ENCODE measurements around the gene THSD4.

Gene THSD4

GRCh38 chr15:71688509-71689094, 573.3 kb downstream of the THSD4 start:
- DNase-seq (ENCODE audit: low read depth), result no peak

- no peak for DNase-seq (ENCODE audit: low read depth)
These were observed 575.8 kb downstream of the THSD4 start for GRCh38 chr15:71691081-71691457.

- DNase-seq (ENCODE audit: low read depth), result peak; percentile 93
These were observed 576.5 kb downstream of the THSD4 start for GRCh38 chr15:71691458-71692417.

- DNase-seq (ENCODE audit: low read depth), result no peak
These were observed 582.0 kb downstream of the THSD4 start for GRCh38 chr15:71697236-71697635.

- no peak for DNase-seq (ENCODE audit: low read depth)
These were observed 582.8 kb downstream of the THSD4 start for GRCh38 chr15:71698030-71698429.

- no peak for DNase-seq (ENCODE audit: low read depth)
These were observed 583.5 kb downstream of the THSD4 start for GRCh38 chr15:71698742-71699141.

GRCh38 chr15:71699977-71700376, 584.7 kb downstream of the THSD4 start:
- DNase-seq (ENCODE audit: low read depth), result no peak

GRCh38 chr15:71701808-71702207, 586.5 kb downstream of the THSD4 start:
- DNase-seq (ENCODE audit: low read depth), result no peak

GRCh38 chr15:71702496-71702895, 587.2 kb downstream of the THSD4 start:
- DNase-seq (ENCODE audit: low read depth), result no peak

- DNase-seq (ENCODE audit: low read depth), result peak; percentile 4
These were observed 589.9 kb downstream of the THSD4 start for GRCh38 chr15:71705151-71705550.

- DNase-seq (ENCODE audit: low read depth), result no peak
These were observed 591.4 kb downstream of the THSD4 start for GRCh38 chr15:71706461-71707229.

- DNase-seq (ENCODE audit: low read depth), result peak; percentile 60
These were observed 592.2 kb downstream of the THSD4 start for GRCh38 chr15:71707230-71708050.

GRCh38 chr15:71708051-71708429, 592.8 kb downstream of the THSD4 start:
- no peak for DNase-seq (ENCODE audit: low read depth)

- no peak for DNase-seq (ENCODE audit: low read depth)
These were observed 593.5 kb downstream of the THSD4 start for GRCh38 chr15:71708741-71709140.

- peak; percentile 21 for DNase-seq (ENCODE audit: low read depth)
These were observed 594.6 kb downstream of the THSD4 start for GRCh38 chr15:71709808-71710418.

- DNase-seq (ENCODE audit: low read depth), result no peak
These were observed 596.9 kb downstream of the THSD4 start for GRCh38 chr15:71712182-71712581.

- DNase-seq (ENCODE audit: low read depth), result peak; percentile 52
These were observed 598.0 kb downstream of the THSD4 start for GRCh38 chr15:71713191-71713809.

GRCh38 chr15:71715914-71716313, 600.6 kb downstream of the THSD4 start:
- no peak for DNase-seq (ENCODE audit: low read depth)

GRCh38 chr15:71716990-71717389, 601.7 kb downstream of the THSD4 start:
- peak; percentile 45 for DNase-seq (ENCODE audit: low read depth)

- DNase-seq (ENCODE audit: low read depth), result no peak
These were observed 603.0 kb downstream of the THSD4 start for GRCh38 chr15:71718116-71718910.

All from fibroblast of gingiva (primary cell).